ENCODE data around the gene KXD1.

DNA sequence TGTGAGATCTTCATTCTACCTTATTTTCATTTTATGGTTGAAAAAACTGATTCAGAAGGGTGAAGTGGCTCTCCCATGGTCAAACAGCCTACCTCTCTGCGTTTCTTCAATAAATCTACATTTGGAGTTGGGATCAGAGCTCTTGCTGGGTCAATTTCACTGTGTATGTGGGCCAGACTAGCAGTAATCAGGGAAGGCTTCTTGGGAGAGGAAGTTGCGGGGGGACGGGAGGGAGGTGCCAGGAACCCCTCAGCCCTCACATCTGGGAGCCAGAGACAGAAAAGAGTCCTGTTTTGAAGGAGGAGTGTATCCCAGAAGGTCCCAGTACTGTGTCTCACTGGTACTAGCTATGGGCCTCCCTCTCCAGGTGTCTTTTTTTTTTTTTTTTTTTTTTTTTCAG, 934 bp downstream of the KXD1 start:
- TF ChIP-seq, protein P1, sequence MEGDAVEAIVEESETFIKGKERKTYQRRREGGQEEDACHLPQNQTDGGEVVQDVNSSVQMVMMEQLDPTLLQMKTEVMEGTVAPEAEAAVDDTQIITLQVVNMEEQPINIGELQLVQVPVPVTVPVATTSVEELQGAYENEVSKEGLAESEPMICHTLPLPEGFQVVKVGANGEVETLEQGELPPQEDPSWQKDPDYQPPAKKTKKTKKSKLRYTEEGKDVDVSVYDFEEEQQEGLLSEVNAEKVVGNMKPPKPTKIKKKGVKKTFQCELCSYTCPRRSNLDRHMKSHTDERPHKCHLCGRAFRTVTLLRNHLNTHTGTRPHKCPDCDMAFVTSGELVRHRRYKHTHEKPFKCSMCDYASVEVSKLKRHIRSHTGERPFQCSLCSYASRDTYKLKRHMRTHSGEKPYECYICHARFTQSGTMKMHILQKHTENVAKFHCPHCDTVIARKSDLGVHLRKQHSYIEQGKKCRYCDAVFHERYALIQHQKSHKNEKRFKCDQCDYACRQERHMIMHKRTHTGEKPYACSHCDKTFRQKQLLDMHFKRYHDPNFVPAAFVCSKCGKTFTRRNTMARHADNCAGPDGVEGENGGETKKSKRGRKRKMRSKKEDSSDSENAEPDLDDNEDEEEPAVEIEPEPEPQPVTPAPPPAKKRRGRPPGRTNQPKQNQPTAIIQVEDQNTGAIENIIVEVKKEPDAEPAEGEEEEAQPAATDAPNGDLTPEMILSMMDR (conservative IDR thresholded peaks at IDR 0.05 in 1 of 2, IDR thresholded peaks at IDR 0.05 in 1 of 2; ENCODE audit: low read depth in 1 of 2, low read length in 2 of 2): no peak
- TF ChIP-seq EZH2 (IDR thresholded peaks at IDR 0.05; ENCODE audit: low read length, missing control alignments): no peak
